ENCODE data around the gene RCOR3. TPM values are rescaled to one million over a fixed set of nuclear protein-coding genes. Genes with fewer than 3 reads are reported as not detected.

The RCOR3 gene
- total RNA-seq, 1 donor from 2014 or later, result 51.6 TPM

- Mint-ChIP-seq H3K27me3 (ENCODE audit: low read depth) (no peaks in the 10 kb centered on the region), H3K9me3 (peaks cover 8% of the 10 kb centered on the region), H3K36me3 (ENCODE audit: low read depth) (peaks cover 16% of the 10 kb centered on the region), H3K4me1 (no peaks in the 10 kb centered on the region), H3K4me3 (no peak overlapping the region), H3K27ac (ENCODE audit: unreplicated experiment) (no peak overlapping the region)
- TF ChIP-seq, protein P1, sequence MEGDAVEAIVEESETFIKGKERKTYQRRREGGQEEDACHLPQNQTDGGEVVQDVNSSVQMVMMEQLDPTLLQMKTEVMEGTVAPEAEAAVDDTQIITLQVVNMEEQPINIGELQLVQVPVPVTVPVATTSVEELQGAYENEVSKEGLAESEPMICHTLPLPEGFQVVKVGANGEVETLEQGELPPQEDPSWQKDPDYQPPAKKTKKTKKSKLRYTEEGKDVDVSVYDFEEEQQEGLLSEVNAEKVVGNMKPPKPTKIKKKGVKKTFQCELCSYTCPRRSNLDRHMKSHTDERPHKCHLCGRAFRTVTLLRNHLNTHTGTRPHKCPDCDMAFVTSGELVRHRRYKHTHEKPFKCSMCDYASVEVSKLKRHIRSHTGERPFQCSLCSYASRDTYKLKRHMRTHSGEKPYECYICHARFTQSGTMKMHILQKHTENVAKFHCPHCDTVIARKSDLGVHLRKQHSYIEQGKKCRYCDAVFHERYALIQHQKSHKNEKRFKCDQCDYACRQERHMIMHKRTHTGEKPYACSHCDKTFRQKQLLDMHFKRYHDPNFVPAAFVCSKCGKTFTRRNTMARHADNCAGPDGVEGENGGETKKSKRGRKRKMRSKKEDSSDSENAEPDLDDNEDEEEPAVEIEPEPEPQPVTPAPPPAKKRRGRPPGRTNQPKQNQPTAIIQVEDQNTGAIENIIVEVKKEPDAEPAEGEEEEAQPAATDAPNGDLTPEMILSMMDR (conservative IDR thresholded peaks at IDR 0.05), result no peak
- DNase-seq (ENCODE audit: low read depth, low spot score), result no peak
Measured at GRCh38 chr1:211355873-211356272, 96.7 kb downstream of the RCOR3 start.

DNA sequence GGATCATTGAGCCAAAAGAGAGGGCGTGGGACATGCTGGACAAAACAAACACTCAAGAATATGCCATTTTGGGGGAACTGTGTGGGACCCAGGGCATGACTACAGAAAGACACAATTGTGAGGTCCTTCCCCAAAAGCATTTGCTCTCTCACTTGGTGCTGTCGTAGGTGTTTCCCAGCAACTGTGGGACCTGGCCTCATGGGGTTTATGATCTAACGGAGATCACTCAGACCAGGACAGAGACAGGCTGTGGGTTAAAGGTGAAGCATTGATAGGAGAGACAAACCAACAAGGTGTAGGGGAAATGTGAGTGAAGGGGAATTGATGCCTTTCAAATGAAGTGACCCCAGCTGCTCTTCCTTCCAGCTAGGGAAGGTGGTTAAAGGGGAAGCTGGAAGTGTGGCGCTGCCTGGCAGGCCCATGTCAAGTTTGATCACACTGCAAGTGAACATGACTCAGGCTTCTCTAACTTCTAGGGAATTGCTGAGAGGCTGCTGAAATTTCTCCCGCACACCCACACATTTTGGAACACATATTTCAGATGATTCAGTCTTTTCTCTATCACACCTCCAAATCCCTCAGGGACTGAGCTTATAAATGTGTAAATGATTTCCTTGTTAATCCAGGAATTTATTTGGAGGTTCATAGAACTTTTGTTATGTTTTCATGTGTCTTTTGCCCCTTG lies 97.7 kb downstream of the RCOR3 start:
- TF ChIP-seq, protein P1 (conservative IDR thresholded peaks at IDR 0.05), result no peak
- Mint-ChIP-seq H3K4me3 (no peak overlapping the region), H3K27ac (ENCODE audit: unreplicated experiment) (no peak overlapping the region), H3K9me3 (peaks cover 6% of the 10 kb centered on the region), H3K36me3 (ENCODE audit: low read depth) (peaks cover 16% of the 10 kb centered on the region), H3K4me1 (no peaks in the 10 kb centered on the region), H3K27me3 (ENCODE audit: low read depth) (no peaks in the 10 kb centered on the region)
- no peak for DNase-seq (ENCODE audit: low read depth, low spot score)

GRCh38 chr1:211358685-211359084 lies 99.5 kb downstream of the RCOR3 start:
- TF ChIP-seq, protein P1 (conservative IDR thresholded peaks at IDR 0.05), result no peak
- no peak for DNase-seq (ENCODE audit: low read depth, low spot score)
- no peak overlapping the region for H3K4me3 Mint-ChIP-seq
- no peak overlapping the region for H3K27ac Mint-ChIP-seq (ENCODE audit: unreplicated experiment)
- H3K27me3 Mint-ChIP-seq (ENCODE audit: low read depth), result no peaks in the 10 kb centered on the region
- no peaks in the 10 kb centered on the region for H3K9me3 Mint-ChIP-seq
- H3K36me3 Mint-ChIP-seq (ENCODE audit: low read depth), result peaks cover 8% of the 10 kb centered on the region
- no peaks in the 10 kb centered on the region for H3K4me1 Mint-ChIP-seq

GRCh38 chr1:211359876-211360275 lies 100.7 kb downstream of the RCOR3 start:
- no peak for DNase-seq (ENCODE audit: low read depth, low spot score)
- TF ChIP-seq, protein P1 (conservative IDR thresholded peaks at IDR 0.05), result no peak
- H3K27ac Mint-ChIP-seq (ENCODE audit: unreplicated experiment), result no peak overlapping the region
- H3K27me3 Mint-ChIP-seq (ENCODE audit: low read depth), result no peaks in the 10 kb centered on the region
- H3K36me3 Mint-ChIP-seq (ENCODE audit: low read depth), result peaks cover 8% of the 10 kb centered on the region
- H3K4me3 Mint-ChIP-seq, result no peak overlapping the region
- H3K9me3 Mint-ChIP-seq, result no peaks in the 10 kb centered on the region
- H3K4me1 Mint-ChIP-seq, result no peaks in the 10 kb centered on the region

DNA sequence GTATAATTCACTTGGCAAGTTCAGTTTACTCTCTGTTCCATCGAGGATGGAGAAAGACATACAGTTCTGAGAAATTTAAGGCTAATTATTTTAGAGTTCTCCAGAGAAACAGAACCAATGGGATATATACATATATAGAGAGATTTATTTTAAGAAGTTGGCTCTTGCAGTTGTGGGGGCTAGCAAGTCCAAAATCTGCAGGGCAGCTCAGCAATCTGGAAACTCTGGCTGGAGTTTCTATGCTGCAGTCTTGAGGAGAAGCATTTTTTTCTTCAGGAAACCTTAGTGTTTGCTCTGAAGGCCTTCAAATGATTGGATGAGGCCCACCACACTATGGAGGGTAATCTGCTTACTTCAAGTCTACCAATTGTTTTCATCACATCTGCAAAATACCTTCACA lies 102.0 kb downstream of the RCOR3 start:
- H3K4me1 Mint-ChIP-seq, result no peaks in the 10 kb centered on the region
- TF ChIP-seq, protein P1 (conservative IDR thresholded peaks at IDR 0.05), result no peak
- H3K9me3 Mint-ChIP-seq, result no peaks in the 10 kb centered on the region
- H3K4me3 Mint-ChIP-seq, result no peak overlapping the region
- H3K36me3 Mint-ChIP-seq (ENCODE audit: low read depth), result peaks cover 8% of the 10 kb centered on the region
- no peak for DNase-seq (ENCODE audit: low read depth, low spot score)
- no peaks in the 10 kb centered on the region for H3K27me3 Mint-ChIP-seq (ENCODE audit: low read depth)
- no peak overlapping the region for H3K27ac Mint-ChIP-seq (ENCODE audit: unreplicated experiment)

Other genes with a start within 250 kb of the RCOR3 start
- 0.21 TPM in 1 of 2 replicates, not detected in the other for gene KCNH1, start 125.2 kb upstream of the RCOR3 start, total RNA-seq
- 12.1 and 12.6 TPM in 2 replicates for gene TRAF5, start 67.5 kb downstream of the RCOR3 start, total RNA-seq
- 0.14 and 0.18 TPM in 2 replicates for gene RD3, start 232.8 kb downstream of the RCOR3 start, total RNA-seq